ENCODE measurements around the gene HNRNPK.

Gene HNRNPK

GRCh38 chr9:83936523-83936922 lies 43.5 kb downstream of the HNRNPK start:
- no peak overlapping the region for H3K9ac ChIP-seq
- H4K20me1 ChIP-seq = no peaks in the 10 kb centered on the region
- no peak overlapping the region for H3K4me2 ChIP-seq
- no peaks in the 10 kb centered on the region for H3K9me3 ChIP-seq
- H3K27me3 ChIP-seq = no peaks in the 10 kb centered on the region
- H3K27ac ChIP-seq = no peak overlapping the region
- TF ChIP-seq Cebpa-rat (IDR thresholded peaks at IDR 0.05) = no peak
- H3K4me1 ChIP-seq = no peaks in the 10 kb centered on the region
- no peaks in the 10 kb centered on the region for H3K36me3 ChIP-seq
- no peak overlapping the region for H3K4me3 ChIP-seq

- Histone ChIP-seq H3K9ac (no peak overlapping the region), H3K4me2 (no peak overlapping the region), H3K27me3 (no peaks in the 10 kb centered on the region), H3K9me3 (no peaks in the 10 kb centered on the region), H3K4me1 (no peaks in the 10 kb centered on the region), H3K27ac (no peak overlapping the region), H4K20me1 (no peaks in the 10 kb centered on the region), H3K36me3 (no peaks in the 10 kb centered on the region), H3K4me3 (no peak overlapping the region)
- TF ChIP-seq Cebpa-rat (IDR thresholded peaks at IDR 0.05) = no peak
These were observed 44.6 kb downstream of the HNRNPK start for GRCh38 chr9:83935276-83935935.

GRCh38 chr9:83934569-83935275 lies 45.3 kb downstream of the HNRNPK start:
- H3K9ac ChIP-seq = no peak overlapping the region
- H3K27ac ChIP-seq = no peak overlapping the region
- H3K4me3 ChIP-seq = no peak overlapping the region
- no peaks in the 10 kb centered on the region for H3K36me3 ChIP-seq
- H4K20me1 ChIP-seq = no peaks in the 10 kb centered on the region
- H3K4me1 ChIP-seq = no peaks in the 10 kb centered on the region
- H3K27me3 ChIP-seq = no peaks in the 10 kb centered on the region
- no peak for TF ChIP-seq Cebpa-rat (IDR thresholded peaks at IDR 0.05)
- H3K9me3 ChIP-seq = no peaks in the 10 kb centered on the region
- no peak overlapping the region for H3K4me2 ChIP-seq

- no peak overlapping the region for H3K27ac ChIP-seq
- no peaks in the 10 kb centered on the region for H3K36me3 ChIP-seq
- TF ChIP-seq Cebpa-rat (IDR thresholded peaks at IDR 0.05) = no peak
- no peaks in the 10 kb centered on the region for H4K20me1 ChIP-seq
- H3K27me3 ChIP-seq = no peaks in the 10 kb centered on the region
- no peak overlapping the region for H3K4me2 ChIP-seq
- H3K4me1 ChIP-seq = no peaks in the 10 kb centered on the region
- H3K9me3 ChIP-seq = no peaks in the 10 kb centered on the region
- H3K9ac ChIP-seq = no peak overlapping the region
- H3K4me3 ChIP-seq = no peak overlapping the region
These were observed 46.2 kb downstream of the HNRNPK start for GRCh38 chr9:83933790-83934189.

- Histone ChIP-seq H3K4me1 (no peaks in the 10 kb centered on the region), H3K4me3 (no peak overlapping the region), H3K9me3 (no peaks in the 10 kb centered on the region), H3K27ac (no peak overlapping the region), H3K4me2 (no peak overlapping the region), H3K27me3 (no peaks in the 10 kb centered on the region), H3K9ac (no peak overlapping the region), H4K20me1 (no peaks in the 10 kb centered on the region), H3K36me3 (no peaks in the 10 kb centered on the region)
- TF ChIP-seq Cebpa-rat (IDR thresholded peaks at IDR 0.05) = no peak
These were observed 47.2 kb downstream of the HNRNPK start for GRCh38 chr9:83932851-83933250.

GRCh38 chr9:83932011-83932410 lies 48.0 kb downstream of the HNRNPK start:
- no peaks in the 10 kb centered on the region for H3K4me1 ChIP-seq
- no peak for TF ChIP-seq Cebpa-rat (IDR thresholded peaks at IDR 0.05)
- no peak overlapping the region for H3K9ac ChIP-seq
- H3K4me3 ChIP-seq = no peak overlapping the region
- no peak overlapping the region for H3K27ac ChIP-seq
- no peaks in the 10 kb centered on the region for H3K27me3 ChIP-seq
- H3K9me3 ChIP-seq = no peaks in the 10 kb centered on the region
- no peak overlapping the region for H3K4me2 ChIP-seq
- H3K36me3 ChIP-seq = no peaks in the 10 kb centered on the region
- no peaks in the 10 kb centered on the region for H4K20me1 ChIP-seq

GRCh38 chr9:83930881-83931280 lies 49.1 kb downstream of the HNRNPK start:
- no peak overlapping the region for H3K9ac ChIP-seq
- no peaks in the 10 kb centered on the region for H3K4me1 ChIP-seq
- TF ChIP-seq Cebpa-rat (IDR thresholded peaks at IDR 0.05) = no peak
- no peaks in the 10 kb centered on the region for H3K36me3 ChIP-seq
- H3K4me3 ChIP-seq = no peak overlapping the region
- no peak overlapping the region for H3K4me2 ChIP-seq
- H3K27me3 ChIP-seq = no peaks in the 10 kb centered on the region
- no peak overlapping the region for H3K27ac ChIP-seq
- H3K9me3 ChIP-seq = no peaks in the 10 kb centered on the region
- no peaks in the 10 kb centered on the region for H4K20me1 ChIP-seq

- Histone ChIP-seq H3K9ac (no peak overlapping the region), H4K20me1 (no peaks in the 10 kb centered on the region), H3K36me3 (no peaks in the 10 kb centered on the region), H3K27me3 (no peaks in the 10 kb centered on the region), H3K4me3 (no peak overlapping the region), H3K9me3 (no peaks in the 10 kb centered on the region), H3K4me2 (no peak overlapping the region), H3K27ac (no peak overlapping the region), H3K4me1 (0 out of 2 replicates have a peak, but pooled peaks cover 5% of the 10 kb centered on the region)
- no peak for TF ChIP-seq Cebpa-rat (IDR thresholded peaks at IDR 0.05)
These were observed 52.4 kb downstream of the HNRNPK start for GRCh38 chr9:83927591-83927990.

GRCh38 chr9:83920927-83921707 lies 58.9 kb downstream of the HNRNPK start, which contains the start of gene KIF27:
Gene KIF27 (minus strand): TSS chr9:83921432. CDS start chr9:83915591, 5,841 bp downstream.
- Histone ChIP-seq H3K4me3 (peak within 1 kb of the TSS; percentile 81), H3K27ac (peak within 1 kb of the TSS; percentile 88), H3K4me1 (peaks cover 28% of the 10 kb centered on the region), H3K4me2 (peak within 1 kb of the TSS; percentile 80), H3K36me3 (peaks cover 16% of the 10 kb centered on the region), H3K27me3 (no peaks in the 10 kb centered on the region), H4K20me1 (no peaks in the 10 kb centered on the region), H3K9me3 (no peaks in the 10 kb centered on the region), H3K9ac (peak within 1 kb of the TSS; percentile 80)
- TF ChIP-seq Cebpa-rat (IDR thresholded peaks at IDR 0.05) = no peak

GRCh38 chr9:83920469-83920926 lies 59.5 kb downstream of the HNRNPK start:
- Histone ChIP-seq H3K36me3 (peaks cover 16% of the 10 kb centered on the region), H3K9me3 (no peaks in the 10 kb centered on the region), H3K4me1 (peaks cover 28% of the 10 kb centered on the region), H4K20me1 (no peaks in the 10 kb centered on the region), H3K27me3 (no peaks in the 10 kb centered on the region), H3K27ac (peak overlapping the region; percentile 88), H3K9ac (peak overlapping the region; percentile 80), H3K4me3 (peak overlapping the region; percentile 81), H3K4me2 (peak overlapping the region; percentile 80)
- no peak for TF ChIP-seq Cebpa-rat (IDR thresholded peaks at IDR 0.05)

All from BLaER1 (cell line).